ENCODE measurements around the gene HUNK.
"Not testable (repeated sequence)": the region's sequence is repeated elsewhere in the genome, so short reads cannot be mapped to it uniquely, and the experiment has no call there.

The HUNK gene

DNA sequence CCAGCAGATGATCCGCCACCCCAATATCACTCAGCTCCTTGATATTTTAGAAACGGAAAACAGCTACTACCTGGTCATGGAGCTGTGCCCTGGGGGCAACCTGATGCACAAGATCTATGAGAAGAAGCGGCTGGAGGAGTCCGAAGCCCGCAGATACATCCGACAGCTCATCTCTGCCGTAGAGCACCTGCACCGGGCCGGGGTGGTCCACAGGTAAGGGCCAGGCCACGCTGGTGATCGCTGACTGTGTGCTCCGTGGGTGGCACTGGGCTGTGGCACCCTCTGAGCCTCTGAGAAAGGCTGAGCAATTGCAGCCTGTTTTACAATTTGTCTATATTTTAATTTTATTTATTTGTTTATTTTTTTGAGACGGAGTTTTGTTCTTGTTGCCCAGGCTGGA is 51.7 kb downstream of the HUNK start:
- DNase-seq: no peak

DNA sequence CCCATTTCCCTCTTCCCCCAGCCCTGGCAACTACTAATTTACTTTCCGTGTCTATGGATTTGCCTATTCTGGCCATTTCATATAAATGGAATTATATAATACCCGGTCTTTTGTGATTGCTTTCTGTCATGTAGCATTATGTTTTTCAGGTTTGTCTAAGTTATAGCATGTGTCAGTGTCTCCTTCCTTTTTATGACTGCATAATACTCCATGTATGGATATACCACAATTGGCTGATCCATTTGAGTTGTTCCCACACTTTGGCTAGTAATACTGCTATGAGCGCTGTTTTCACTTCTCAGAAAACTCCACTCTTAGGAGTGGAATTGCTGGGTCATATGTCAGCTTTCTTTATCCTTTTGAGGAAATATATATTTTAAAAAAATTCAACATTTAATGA is 53.7 kb downstream of the HUNK start:
- no peak for DNase-seq

DNA sequence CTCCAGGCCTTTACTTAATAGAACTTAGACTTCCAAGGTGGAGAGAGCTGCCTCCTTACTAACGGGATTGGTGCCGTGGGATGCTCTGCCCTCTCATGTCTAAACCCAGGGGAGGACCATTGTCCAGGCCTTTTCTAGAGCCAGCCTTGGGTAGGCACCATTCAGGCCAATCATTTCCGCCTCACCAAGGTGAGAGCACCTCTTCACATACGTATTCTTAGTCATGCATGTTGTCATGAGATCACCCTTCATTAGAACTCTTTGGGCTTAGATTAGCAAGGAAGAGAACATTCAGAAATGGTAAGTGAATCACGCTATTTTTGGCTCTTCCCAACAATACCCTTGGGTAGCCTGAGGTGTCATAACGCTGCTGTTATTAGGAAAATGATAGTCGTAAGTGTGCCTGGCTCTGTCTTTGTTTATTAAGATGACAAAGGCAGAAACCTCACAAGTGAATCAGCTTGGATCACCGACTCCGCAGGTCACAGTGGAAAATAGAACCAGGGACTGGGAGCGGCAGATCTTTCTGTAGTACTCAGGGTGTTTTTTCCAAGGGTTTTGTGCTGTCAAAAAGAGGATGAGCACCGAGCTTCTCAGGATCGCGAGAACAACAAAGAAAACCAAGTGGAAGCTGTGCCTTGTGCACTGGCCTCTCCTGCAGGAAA is 55.0 kb downstream of the HUNK start:
- no peak for DNase-seq

DNA sequence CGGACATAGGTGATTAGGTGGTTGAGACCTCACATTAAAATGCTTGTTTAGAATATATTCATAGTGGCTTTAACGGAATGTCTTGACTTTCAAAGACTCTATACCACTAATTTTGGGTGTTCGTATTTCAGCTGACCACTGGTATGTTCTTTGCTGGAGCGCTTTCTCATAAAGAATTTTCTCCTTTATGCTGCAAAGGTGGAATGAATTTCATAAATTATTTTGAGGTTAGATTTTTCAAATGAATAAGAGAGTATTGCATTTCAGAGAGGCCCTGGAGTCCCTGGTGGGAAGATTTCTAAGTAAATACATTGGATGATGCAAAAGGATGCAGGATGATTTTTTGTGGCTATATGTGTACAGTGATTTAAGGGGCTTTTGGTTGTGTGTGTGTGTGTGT is 55.8 kb downstream of the HUNK start:
- DNase-seq: no peak

DNA sequence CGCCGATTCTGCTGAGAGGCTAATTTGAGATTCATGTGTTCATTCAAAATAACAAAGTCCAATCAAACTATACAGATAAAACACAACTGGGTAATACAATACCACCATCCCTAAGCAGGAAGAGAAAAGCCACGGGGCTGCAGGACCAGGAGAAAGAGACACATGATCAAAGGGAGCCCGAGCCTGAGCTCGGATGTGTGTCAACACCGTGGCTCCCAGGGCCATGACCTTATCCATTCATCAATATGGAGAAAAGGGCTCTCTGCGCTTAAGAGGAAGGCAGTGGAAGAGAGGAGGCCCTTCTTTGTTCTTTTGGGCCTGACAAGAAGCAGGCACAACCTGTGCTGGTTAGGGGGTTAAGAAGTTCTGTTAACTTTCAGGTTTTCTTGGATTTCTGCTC is 56.7 kb downstream of the HUNK start:
- DNase-seq: no peak

DNA sequence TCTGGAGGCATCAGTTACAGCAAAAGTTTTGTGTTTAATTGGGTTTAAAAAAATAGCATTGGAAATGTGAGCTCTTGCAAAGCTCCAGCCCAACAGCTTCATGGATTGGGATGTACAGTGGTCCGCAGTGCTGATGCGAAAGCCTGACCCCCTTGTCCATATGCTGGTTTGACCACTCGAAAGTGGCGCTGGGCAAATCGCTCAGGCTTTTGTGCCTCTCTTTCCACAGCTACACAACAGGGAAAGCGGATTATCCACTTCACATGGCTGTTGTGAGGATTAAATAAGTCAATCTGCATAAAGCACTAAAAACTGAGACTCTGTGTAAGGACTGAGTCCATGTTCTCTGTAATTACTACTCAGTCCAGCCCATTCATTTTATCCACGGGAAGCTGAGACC is 57.2 kb downstream of the HUNK start:
- no peak for DNase-seq

DNA sequence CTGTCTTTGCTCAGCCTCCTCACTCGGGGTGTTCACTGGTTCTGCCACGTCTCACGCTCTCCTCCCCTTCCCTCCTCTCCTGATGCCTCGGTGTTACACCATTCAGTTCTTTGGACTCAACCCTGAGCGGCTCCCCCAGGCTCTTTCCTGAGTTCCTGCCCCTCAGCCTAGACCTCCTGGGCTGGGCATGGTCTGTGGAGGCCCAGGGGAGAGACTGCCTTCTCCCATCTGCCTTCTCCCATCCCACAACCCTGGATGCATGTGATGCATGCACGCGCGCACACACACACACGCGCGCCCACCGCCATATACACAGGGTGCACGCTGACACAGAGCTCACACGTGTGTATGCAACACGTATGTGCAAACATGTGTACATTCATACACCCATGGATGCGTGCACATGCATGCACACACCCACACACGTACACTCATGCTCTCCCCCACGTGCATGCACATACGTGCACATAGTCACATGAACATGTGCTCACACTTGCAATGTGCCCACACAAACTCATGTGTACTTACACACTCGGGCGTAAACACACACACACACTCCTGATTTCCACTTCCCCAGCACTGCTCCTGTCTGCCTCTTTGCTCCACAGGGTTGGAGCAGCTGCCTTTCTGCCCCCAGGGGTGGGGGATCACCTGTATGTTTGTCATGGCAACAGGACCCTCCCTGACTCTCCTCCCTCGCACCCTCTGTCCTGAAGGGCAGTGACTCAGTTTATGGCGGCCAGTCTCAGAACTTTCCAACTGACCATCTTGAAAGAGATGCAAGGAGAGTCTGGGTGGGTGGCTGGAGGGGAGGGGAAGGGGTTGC is 59.0 kb downstream of the HUNK start:
- DNase-seq: no peak

DNA sequence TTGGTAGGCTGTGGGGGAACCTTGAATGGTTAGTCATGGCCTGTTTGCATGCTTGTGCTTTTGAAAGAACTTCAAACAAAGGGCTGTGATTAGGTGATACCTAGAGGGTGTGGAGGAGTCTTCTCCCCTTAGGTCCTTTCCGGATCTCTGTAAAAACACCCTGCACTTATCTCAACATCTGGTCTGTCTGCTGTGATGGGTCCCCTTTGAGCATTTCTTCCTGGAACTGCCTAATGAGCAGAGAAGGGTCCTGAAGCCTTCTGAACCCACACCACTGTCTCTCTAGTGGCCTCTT is 59.6 kb downstream of the HUNK start:
- DNase-seq: no peak

DNA sequence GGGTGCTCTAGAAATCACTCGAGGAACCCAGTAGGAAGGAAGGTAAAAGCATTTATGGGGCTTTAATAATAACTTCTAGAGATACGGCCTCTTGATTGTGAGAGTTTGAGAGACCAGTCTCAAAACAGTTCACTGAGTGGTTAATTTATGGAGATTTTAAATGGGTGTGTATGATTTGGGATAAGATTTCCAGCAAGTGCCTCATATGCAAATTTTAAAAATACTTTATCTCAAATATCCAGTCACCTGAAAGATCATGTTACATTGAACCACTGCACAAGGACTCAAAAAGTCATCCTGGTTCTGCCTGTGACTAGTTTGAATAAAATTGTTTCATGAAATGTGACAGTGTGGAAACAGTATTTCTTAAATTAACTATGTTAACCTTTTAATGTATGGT is 64.5 kb downstream of the HUNK start:
- DNase-seq: no peak

DNA sequence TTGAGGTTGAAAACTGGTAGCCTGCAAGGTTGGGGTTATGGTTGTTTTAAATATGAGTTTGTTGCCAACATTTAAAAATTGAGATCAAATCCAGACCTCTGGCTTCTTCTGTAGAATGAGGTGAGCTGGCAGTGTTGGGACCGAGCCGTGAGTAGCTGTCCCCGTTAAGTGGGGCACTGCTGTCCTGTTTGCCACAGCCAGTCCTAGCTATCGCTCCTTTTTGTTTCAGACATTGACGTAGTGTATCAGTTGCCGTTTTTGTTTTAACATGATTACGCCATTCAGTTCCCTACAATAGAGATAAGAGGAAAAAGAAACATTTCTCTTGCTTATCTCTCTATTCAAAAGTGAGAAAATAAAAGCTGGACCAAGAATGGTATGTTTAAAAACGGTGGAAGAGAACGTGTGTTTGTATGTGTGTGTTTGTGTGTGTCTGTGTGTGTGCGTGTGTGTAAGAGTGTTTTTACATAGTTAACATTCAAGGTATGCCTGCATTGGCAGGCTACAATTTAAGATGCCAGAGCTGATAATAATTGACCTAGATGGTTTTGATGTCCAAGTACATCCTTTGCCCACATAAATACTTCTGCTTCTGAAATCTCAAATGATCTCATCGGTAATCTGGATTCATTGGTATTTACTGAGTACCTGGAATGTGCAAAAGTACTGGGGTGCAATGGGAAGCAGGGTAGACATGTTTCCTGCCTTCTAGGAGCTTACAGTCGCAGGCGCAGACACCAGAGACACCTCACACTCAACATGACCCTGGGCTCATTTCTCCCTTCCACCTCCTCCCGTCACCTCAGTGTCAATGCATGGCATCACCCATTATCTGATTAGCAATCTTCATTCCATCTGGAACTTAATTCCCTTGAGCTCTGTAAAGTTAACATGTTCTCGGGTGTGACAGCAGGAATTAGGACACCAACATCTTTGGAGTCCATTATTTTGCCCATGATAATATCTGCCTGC is 65.8 kb downstream of the HUNK start:
- DNase-seq: no peak

DNA sequence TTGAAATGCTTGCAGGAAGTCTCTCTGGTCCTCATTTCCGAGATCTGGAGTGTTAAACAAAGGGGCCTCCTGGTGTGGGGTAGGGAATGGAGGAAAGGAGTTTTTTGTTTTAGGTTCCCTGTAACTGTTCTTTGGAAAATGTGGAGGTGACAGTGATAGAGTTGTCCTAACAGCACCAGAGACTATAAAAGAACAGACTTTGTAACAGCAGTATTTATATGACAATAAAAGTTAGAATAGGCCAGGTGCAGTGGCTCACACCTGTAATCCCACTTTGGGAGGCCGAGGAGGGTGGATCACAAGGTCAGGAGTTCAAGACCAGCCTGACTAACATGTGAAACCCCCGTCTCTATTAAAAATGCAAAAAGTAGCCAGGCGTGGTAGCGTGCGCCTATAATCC is 68.9 kb downstream of the HUNK start:
- no peak for DNase-seq

DNA sequence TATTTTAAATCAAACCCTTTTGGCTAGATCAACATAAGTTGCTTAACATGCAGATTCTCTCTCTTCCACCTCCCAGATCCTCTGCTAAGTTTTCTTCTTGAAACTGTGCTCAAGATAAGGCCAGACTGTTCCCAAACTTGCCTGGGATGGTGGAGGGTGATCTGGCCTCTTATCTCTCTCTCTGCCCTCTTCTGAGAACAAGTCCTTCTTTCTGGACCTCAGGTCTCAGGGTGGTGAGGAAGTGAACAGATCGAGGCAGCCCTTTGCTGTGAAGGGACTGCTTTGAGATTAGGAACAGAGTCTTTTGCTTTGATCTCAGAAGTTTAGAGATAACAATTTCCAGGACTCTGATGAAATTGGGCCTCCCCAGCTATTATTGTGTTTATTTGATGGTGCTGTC is 70.7 kb downstream of the HUNK start:
- no peak for DNase-seq

DNA sequence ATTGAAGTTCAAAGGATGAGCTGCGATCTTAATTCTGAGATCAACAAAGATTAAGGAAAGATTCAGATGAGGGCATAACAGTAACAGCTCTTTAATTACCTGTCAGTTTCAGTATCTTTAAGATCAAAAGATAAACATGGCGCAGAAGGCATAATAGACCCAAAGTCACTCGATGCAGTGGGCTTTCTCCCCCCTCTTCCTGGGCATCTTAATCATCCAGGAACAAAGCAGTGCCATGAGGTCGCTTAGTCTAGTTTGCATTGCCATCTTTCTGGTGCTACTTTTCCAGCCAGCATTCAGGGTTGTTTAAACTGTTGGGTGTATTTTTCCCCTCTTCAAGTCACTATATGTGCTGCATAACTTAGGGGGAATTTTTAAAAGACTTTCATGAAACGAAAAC is 72.3 kb downstream of the HUNK start:
- no peak for DNase-seq

DNA sequence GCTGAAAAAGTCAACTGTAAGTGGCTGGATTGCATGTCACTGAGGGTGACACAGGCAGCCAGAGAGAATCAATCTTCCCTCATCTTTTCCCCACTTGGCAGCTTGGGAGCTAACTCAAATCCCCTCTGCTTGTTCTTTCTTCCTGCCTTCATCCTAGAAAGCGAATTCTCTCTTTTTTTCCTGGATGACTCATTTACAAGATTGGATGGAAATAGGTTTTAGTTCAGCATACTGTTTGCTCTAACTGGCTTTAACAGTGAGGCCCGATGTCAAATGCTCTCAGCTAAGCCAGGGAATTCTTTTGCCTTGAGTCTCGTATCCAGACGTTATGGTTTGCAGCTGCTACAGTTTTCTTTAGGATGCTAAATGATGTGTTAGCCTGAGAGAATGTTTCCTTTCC is 72.7 kb downstream of the HUNK start:
- no peak for DNase-seq

DNA sequence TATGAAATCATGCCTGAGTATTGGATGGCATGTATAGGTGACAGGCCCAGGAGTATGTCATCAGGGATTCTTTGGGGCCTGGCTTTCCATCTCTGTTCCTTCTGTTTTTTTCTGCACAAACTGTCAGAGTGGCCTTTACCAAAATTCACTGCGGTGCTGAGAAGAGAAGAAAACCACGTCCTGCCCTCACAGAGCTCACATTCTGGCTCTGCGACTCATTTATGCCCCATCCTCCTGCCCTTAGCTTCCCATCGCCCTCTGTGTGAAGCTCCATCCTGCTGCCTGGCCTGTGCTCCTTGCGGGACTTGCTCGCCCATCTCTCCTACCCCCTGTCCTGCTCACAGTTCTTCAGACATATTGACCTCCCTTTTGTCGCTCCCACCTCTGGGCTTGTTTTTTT is 73.4 kb downstream of the HUNK start:
- no peak for DNase-seq

DNA sequence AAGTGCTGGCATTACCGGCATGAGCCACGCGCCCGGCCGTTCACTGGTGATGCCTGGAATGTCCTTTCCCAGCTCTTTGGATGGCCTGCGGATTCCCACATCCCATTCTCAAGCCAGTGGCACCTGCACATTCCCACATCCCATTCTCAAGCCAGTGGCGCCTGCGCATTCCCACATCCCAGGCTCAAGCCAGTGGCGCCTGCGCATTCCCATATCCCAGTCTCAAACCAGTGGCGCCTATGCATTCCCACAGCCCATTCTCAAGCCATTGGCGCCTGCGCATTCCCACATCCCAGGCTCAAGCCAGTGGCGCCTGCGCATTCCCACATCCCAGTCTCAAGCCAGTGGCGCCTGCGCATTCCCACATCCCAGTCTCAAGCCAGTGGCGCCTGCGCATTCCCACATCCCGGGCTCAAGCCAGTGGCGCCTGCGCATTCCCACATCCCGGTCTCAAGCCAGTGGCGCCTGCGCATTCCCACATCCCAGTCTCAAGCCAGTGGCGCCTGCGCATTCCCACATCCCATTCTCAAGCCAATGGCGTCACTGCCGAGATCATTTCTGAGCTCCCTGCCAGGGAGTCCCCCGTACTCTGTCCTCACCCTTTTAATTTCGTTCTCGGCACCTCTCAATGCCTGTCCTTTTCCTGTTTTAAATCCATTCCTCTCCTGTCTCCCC is 74.2 kb downstream of the HUNK start:
- not testable (repeated sequence) for DNase-seq

DNA sequence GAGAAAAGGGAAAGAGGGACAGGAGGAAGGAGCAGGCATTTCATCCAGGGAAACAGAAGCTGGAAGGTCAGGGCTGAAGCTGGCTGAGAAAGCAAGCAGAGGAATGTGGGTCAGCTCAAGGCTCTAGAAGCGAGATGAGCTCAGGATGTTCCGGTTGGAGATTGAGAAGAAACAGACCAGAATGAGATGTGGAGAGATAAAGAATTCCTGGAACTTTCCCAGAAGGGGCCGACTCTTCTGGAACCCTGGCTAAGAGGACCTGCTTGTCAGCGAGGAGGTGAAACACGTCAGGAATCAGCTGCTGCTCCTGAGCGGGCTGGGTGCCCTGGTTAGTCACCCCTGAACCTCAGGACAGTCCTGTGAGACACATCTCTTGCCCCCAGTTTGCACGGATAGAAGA is 75.9 kb downstream of the HUNK start:
- DNase-seq: no peak

DNA sequence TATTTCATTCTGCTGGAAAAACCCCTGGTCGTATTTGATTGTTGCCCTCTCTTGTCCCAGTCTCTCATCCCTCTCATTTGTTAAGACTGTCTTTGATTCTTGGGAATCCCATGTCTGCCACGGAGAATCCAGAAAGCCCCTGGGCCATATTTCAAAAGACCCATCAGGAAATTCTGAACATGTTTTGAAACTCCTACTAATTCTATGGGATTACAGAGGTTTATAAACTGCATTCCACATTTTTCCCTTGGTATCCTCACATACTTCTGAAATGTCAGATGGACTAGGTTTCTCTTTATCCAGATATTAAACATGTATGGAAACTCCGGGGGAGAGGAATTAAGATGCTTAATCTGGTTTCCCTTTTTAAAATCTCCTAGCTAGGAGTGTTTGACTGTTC is 80.0 kb downstream of the HUNK start:
- DNase-seq: no peak

DNA sequence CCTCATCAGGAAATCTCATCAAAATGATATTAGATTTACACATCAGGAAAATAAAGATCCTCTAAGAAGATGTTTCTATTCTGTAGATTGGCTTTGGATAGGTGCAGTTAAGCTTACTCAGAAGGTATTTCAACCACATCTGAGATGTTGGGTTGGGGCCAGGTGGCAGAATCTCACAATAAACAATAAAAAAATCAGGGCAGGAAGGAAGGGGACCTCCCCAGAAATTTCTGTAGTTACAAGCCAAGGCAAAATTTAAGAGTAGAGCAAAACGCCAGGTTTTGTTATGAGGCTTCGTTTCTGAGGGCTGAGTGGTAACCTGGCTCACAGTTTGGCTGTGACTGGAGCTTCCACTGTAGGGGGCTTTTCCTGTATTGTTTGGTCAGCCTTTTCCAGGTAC is 84.8 kb downstream of the HUNK start:
- DNase-seq: no peak

DNA sequence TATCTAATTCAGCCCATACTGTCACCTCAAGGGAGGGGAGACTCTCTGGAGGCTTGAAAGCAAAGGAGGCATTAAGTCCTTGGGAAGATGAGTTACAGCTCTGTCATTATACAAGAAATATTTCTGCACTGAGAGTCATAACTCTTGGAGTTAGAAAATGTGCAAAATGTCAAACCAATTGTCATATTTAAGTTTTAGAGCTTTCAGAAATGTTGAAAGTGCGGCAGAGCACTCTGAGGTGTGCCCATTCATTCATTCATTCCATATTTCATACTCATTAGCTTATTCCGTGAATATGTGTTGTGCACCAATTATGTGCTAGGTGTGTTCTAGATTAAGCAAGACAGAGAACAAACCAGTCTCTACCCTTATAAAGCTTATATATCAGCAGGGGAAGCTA is 87.1 kb downstream of the HUNK start:
- no peak for DNase-seq

DNA sequence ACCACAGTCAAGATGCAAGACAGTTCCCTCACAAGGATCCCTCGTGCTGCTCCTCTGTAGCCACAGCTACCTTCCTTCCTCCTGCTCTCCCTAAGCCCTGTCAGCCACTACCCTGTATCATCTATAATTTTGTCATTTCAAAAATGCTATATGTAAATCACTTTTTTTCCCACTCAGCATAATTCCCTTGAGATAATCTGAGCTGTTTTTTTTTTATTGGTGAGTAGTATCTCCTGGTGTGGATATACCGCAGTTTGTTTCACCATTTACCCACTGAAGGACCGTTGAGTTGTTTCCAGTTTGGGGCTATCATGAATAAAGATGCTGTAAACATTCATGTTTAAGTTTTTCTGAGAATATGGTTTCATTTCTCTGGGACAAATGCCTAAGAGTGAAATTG is 88.2 kb downstream of the HUNK start:
- no peak for DNase-seq

DNA sequence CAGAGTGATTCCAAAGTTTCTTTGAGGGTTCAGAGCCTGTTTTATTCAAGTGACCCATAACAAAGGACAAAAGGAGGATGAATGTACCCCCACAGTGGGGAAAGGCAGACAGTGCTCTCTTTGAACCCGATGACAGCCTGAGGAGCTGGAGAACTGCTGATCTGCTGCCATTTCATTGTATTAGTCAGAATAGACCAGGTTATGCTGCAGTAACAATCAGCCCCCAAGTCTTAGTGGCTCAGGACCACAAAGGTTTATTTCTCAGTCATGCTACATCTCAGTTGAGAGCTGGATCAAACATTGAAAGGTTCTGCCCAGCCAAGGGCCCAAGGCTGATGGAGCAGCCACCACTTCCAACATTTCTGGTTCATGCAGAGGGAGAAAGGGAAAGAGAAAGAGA is 88.9 kb downstream of the HUNK start:
- DNase-seq: no peak

DNA sequence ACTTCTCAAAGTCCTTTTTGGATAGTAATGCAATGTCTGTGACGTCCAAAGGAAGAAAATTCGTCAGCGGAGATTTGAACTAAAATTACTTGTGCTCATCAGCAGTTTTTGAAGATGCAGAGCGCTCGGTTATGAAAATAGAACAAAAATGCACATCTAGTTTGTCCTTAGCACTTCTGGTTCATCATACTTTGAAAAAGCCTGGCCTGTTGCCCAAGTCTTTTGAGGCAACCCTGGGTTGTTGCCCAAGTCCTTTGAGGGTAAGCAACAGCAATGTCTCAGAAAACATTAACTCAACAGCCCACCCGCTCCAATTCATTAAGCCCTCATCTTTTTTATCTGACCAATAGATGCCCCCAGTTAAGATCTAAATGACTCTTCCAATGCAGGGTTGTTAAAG is 91.9 kb downstream of the HUNK start:
- no peak for DNase-seq
